NT2/D1 (cell line): Measurements from ENCODE around the gene AKAP6.

ENCODE experiments used
- SUZ12 ChIP-seq: IDR thresholded peaks from 2 replicates; pipeline ENCODE4 v1.6.1; 2011; ENCODE audit not compliant: insufficient read length, insufficient read depth; ENCODE audit errors: extremely low read depth
- YY1 ChIP-seq: IDR thresholded peaks from 2 replicates; pipeline ENCODE4 v1.6.1; 2011; ENCODE audit not compliant: insufficient read length, insufficient read depth
- ZNF274 ChIP-seq: IDR thresholded peaks from 2 replicates; pipeline ENCODE4 v1.6.1; 2011; ENCODE audit warnings: mild to moderate bottlenecking, low read depth, low read length

DNA sequence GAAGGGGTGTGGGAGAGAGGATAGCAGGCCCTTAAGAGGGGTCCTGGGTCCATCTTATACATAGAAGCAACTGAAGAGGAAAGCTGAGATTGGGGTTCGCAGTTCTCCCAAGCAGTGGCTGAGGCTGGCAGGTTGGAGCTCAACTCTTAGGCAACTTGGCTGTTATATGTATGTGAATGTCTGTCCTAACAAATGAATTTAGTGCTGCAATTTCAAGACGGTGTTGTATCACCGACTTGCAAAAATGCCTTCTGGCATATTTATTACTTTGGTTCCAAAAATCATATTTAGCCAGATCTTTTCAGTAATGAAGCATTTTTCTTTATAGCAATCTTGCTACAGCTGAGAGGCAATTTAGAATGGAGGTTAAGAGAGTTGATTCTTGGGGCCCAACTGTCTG, 148.3 kb downstream of the AKAP6 start:
- no peak for TF ChIP-seq YY1
- TF ChIP-seq ZNF274: no peak
- no peak for TF ChIP-seq SUZ12
